ENCODE data around the gene ADARB1.

The ADARB1 gene

DNA sequence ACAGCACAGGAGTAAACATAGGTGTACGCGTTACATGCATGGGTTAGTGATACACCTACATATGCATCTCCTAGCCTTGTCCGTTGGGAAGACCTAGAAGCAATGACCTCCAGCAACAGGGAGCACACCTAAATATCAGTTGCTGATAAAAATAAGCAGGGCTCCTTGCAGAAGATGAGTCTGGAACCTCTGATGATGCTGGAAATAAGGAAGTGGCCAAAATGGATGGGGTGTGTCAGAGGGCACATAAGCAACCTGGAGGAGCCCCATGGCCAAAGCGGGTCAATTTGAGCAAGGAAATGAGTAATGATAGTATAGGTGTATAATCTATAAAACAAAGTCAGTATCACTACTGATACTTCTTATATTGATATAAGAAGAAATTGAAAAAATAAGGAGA lies 13.7 kb downstream of the ADARB1 start:
- no peak overlapping the region for H3K4me2 ChIP-seq (ENCODE audit: low read length)
- H3K9ac ChIP-seq (ENCODE audit: low read length) = no peak overlapping the region
- no peaks in the 10 kb centered on the region for H4K20me1 ChIP-seq (ENCODE audit: insufficient read depth, low read length)
- peaks cover 9% of the 10 kb centered on the region; the same call in 1 of the 2 replicates for H3K27me3 ChIP-seq (ENCODE audit: insufficient read depth, low read length)
- no peaks in the 10 kb centered on the region for H3K9me2 ChIP-seq (ENCODE audit: low read depth, low read length)
- no peaks in the 10 kb centered on the region for H3K79me2 ChIP-seq (ENCODE audit: insufficient read depth, low read length)
- H3K4me3 ChIP-seq (ENCODE audit: low read depth, low read length, poor library complexity, severe bottlenecking) = no peak overlapping the region
- H3K4me1 ChIP-seq (ENCODE audit: insufficient read depth, low read length, severe bottlenecking) = no peaks in the 10 kb centered on the region
- no peak overlapping the region for H2AFZ ChIP-seq (ENCODE audit: low read length)
- no peak for TF ChIP-seq EZH2 (IDR thresholded peaks at IDR 0.05; ENCODE audit: borderline replicate concordance, low read length)
- TF ChIP-seq, protein P1, sequence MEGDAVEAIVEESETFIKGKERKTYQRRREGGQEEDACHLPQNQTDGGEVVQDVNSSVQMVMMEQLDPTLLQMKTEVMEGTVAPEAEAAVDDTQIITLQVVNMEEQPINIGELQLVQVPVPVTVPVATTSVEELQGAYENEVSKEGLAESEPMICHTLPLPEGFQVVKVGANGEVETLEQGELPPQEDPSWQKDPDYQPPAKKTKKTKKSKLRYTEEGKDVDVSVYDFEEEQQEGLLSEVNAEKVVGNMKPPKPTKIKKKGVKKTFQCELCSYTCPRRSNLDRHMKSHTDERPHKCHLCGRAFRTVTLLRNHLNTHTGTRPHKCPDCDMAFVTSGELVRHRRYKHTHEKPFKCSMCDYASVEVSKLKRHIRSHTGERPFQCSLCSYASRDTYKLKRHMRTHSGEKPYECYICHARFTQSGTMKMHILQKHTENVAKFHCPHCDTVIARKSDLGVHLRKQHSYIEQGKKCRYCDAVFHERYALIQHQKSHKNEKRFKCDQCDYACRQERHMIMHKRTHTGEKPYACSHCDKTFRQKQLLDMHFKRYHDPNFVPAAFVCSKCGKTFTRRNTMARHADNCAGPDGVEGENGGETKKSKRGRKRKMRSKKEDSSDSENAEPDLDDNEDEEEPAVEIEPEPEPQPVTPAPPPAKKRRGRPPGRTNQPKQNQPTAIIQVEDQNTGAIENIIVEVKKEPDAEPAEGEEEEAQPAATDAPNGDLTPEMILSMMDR (IDR thresholded peaks at IDR 0.05; ENCODE audit: low read length) = no peak
- no peak overlapping the region for H3K27ac ChIP-seq (ENCODE audit: low read depth, low read length, poor library complexity, severe bottlenecking)
- no peaks in the 10 kb centered on the region for H3K9me3 ChIP-seq (ENCODE audit: low read length)
- H3F3A ChIP-seq (ENCODE audit: insufficient read depth, low read length) = no peaks in the 10 kb centered on the region
- H3K36me3 ChIP-seq (ENCODE audit: insufficient read depth, low read length) = no peaks in the 10 kb centered on the region

DNA sequence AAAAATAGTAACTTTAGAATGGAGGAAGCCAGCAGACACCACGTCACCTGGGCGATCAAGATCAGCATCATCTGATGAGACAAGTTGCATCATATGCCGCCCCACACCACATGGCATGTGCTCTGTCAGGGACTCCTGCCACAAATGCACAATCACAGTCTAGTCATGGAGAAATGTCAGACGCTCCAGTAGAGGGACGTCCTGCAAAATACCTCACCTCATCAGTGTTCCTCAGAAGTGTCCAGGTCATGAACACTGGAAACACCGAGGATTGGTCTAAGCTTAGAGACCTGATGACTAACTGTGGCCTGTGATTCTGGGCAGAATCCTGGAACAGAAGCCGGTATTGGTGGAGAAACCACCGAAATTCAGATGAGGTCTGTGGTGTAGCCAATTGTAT lies 14.3 kb downstream of the ADARB1 start:
- Histone ChIP-seq H2AFZ (ENCODE audit: low read length) (no peak overlapping the region), H3K9me3 (ENCODE audit: low read length) (no peaks in the 10 kb centered on the region), H3K4me2 (ENCODE audit: low read length) (no peak overlapping the region), H3K9me2 (ENCODE audit: low read depth, low read length) (no peaks in the 10 kb centered on the region), H3F3A (ENCODE audit: insufficient read depth, low read length) (no peaks in the 10 kb centered on the region), H3K79me2 (ENCODE audit: insufficient read depth, low read length) (no peaks in the 10 kb centered on the region), H3K27me3 (ENCODE audit: insufficient read depth, low read length) (peaks cover 8% of the 10 kb centered on the region; the same call in 1 of the 2 replicates), H4K20me1 (ENCODE audit: insufficient read depth, low read length) (no peaks in the 10 kb centered on the region), H3K36me3 (ENCODE audit: insufficient read depth, low read length) (no peaks in the 10 kb centered on the region), H3K4me3 (ENCODE audit: low read depth, low read length, poor library complexity, severe bottlenecking) (no peak overlapping the region), H3K9ac (ENCODE audit: low read length) (no peak overlapping the region), H3K4me1 (ENCODE audit: insufficient read depth, low read length, severe bottlenecking) (no peaks in the 10 kb centered on the region), H3K27ac (ENCODE audit: low read depth, low read length, poor library complexity, severe bottlenecking) (no peak overlapping the region)
- TF ChIP-seq, protein P1 (IDR thresholded peaks at IDR 0.05; ENCODE audit: low read length) = no peak
- no peak for TF ChIP-seq EZH2 (IDR thresholded peaks at IDR 0.05; ENCODE audit: borderline replicate concordance, low read length)

DNA sequence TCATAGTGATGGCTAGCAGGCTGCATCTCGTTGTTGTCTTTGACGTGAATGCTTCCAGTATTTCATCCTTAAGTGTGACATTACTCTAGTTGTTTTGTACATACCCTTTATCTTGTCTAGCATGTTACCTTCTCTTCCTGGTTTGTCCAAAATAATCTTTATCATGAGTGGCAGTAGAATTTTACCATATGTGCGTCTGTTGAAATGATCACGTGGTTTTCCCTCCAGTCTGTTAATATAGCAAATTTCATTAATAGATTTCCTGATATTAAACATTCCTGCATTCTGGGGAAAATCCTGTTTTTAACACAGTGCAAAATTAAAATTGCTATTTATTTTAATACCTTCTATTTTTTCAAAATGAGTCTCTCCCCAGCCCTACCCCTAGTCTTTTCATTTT lies 15.6 kb downstream of the ADARB1 start:
- TF ChIP-seq, protein P1 (IDR thresholded peaks at IDR 0.05; ENCODE audit: low read length) = no peak
- TF ChIP-seq EZH2 (IDR thresholded peaks at IDR 0.05; ENCODE audit: borderline replicate concordance, low read length) = no peak
- Histone ChIP-seq H3K36me3 (ENCODE audit: insufficient read depth, low read length) (no peaks in the 10 kb centered on the region), H4K20me1 (ENCODE audit: insufficient read depth, low read length) (no peaks in the 10 kb centered on the region), H3K27ac (ENCODE audit: low read depth, low read length, poor library complexity, severe bottlenecking) (no peak overlapping the region), H3K4me3 (ENCODE audit: low read depth, low read length, poor library complexity, severe bottlenecking) (no peak overlapping the region), H3F3A (ENCODE audit: insufficient read depth, low read length) (no peaks in the 10 kb centered on the region), H2AFZ (ENCODE audit: low read length) (no peak overlapping the region), H3K9me3 (ENCODE audit: low read length) (no peaks in the 10 kb centered on the region), H3K27me3 (ENCODE audit: insufficient read depth, low read length) (peaks cover 2% of the 10 kb centered on the region; the same call in 1 of the 2 replicates), H3K4me1 (ENCODE audit: insufficient read depth, low read length, severe bottlenecking) (no peaks in the 10 kb centered on the region), H3K9me2 (ENCODE audit: low read depth, low read length) (no peaks in the 10 kb centered on the region), H3K4me2 (ENCODE audit: low read length) (no peak overlapping the region), H3K79me2 (ENCODE audit: insufficient read depth, low read length) (no peaks in the 10 kb centered on the region), H3K9ac (ENCODE audit: low read length) (no peak overlapping the region)

Measured in OCI-LY1 (cell line).